GM18508 (cell line): ENCODE measurements around the gene GBF1.

ENCODE experiments used
- ATAC-seq: cut with Tn5 transposase; IDR thresholded peaks from one replicate; pipeline ENCODE4 v1.9.1; 2021; ENCODE audit warnings: moderate number of reproducible peaks; ENCODE audit not compliant: insufficient read depth, unreplicated experiment

The GBF1 gene

GRCh38 chr10:102384606-102385429 is 139.5 kb downstream of the GBF1 start:
- ATAC-seq = no peak

- no peak for ATAC-seq
Measured at GRCh38 chr10:102389894-102390293, 144.6 kb downstream of the GBF1 start.

- ATAC-seq = no peak
Measured at GRCh38 chr10:102392306-102392705, 147.0 kb downstream of the GBF1 start.

- no peak for ATAC-seq
Measured at GRCh38 chr10:102393411-102394078, 148.2 kb downstream of the GBF1 start.

GRCh38 chr10:102394079-102394800 is 148.9 kb downstream of the GBF1 start:
- ATAC-seq = peak; percentile 56

- no peak for ATAC-seq
Measured at GRCh38 chr10:102394801-102395399, 149.6 kb downstream of the GBF1 start.

GRCh38 chr10:102395400-102396316 is 150.3 kb downstream of the GBF1 start, which contains the start of gene NFKB2:
Gene NFKB2, plus strand, starts transcription at chr10:102395705. Its CDS starts 255 bp downstream, at chr10:102395960.
- no peak for ATAC-seq

GRCh38 chr10:102396317-102396650 is 151.0 kb downstream of the GBF1 start:
- ATAC-seq = no peak

- ATAC-seq = no peak
Measured at GRCh38 chr10:102396730-102397151, 151.4 kb downstream of the GBF1 start.

GRCh38 chr10:102397222-102398171 is 152.2 kb downstream of the GBF1 start:
- no peak for ATAC-seq

GRCh38 chr10:102398172-102399020 is 153.1 kb downstream of the GBF1 start:
- no peak for ATAC-seq

GRCh38 chr10:102399217-102400021 is 154.1 kb downstream of the GBF1 start:
- no peak for ATAC-seq

- no peak for ATAC-seq
Measured at GRCh38 chr10:102400076-102400475, 154.7 kb downstream of the GBF1 start.

- no peak for ATAC-seq
Measured at GRCh38 chr10:102400598-102401341, 155.4 kb downstream of the GBF1 start.

- no peak for ATAC-seq
Measured at GRCh38 chr10:102401342-102401654, 156.0 kb downstream of the GBF1 start.

- no peak for ATAC-seq
Measured at GRCh38 chr10:102401735-102402511, 156.6 kb downstream of the GBF1 start.
